ENCODE results near the gene LAMA3.

The LAMA3 gene

GRCh38 chr18:23936381-23936958, 247.2 kb downstream of the LAMA3 start:
- TF ChIP-seq CTCF (IDR thresholded peaks at IDR 0.05), result no peak
- Histone ChIP-seq H3K27me3 (no peaks in the 10 kb centered on the region), H3K4me3 (no peak overlapping the region), H3K27ac (no peak overlapping the region), H3K36me3 (peaks cover 0 to 11% (median 4%) of the 10 kb centered on the region in 3 donors), H3K9me3 (no peaks in the 10 kb centered on the region), H3K4me1 (no peaks in the 10 kb centered on the region)
- DNase-seq, result no peak
- intact Hi-C loops (cut with DNase I; ENCODE audit: low total_unique reads), result no loop called here

DNA sequence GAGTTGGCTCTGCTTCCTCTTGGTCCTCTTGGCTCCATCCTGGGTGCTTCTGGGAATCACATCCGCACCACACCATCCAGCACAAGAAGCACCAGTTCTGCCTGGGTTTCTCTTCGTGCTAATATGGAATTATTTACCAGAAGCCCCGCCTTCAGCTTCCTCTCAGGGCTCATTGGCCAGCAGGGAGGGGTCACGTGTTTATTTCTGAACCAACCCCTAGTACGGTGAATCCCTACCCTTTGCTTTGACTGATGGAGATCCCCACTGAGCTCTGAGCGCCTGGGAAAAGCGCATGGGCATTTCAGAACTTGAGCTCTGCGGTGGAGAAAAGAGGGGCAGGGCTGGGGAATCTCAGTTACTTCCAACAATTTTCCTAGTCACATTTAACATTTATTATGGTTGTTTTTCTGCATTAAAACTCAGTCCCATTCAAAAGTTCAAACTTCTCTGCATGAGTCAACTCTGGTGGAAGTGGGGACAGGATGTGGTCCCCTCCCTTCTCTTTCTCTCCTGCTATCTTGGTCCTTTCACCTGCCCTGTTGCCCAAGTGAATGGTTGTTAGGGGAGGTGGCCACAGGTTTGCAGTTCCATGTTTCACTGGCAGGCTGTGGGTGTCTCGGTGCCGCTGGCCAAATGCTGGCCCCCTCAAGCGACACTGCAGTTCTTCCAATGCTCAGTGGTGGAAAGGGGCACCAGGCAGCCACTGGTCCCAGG, 248.9 kb downstream of the LAMA3 start:
- DNase-seq, result no peak
- no peak overlapping the region for H3K4me3 ChIP-seq
- H3K36me3 ChIP-seq, result peaks cover 0 to 11% (median 4%) of the 10 kb centered on the region in 3 donors
- intact Hi-C loops (cut with DNase I; ENCODE audit: low total_unique reads), result no loop called here
- H3K27ac ChIP-seq, result no peak overlapping the region
- H3K4me1 ChIP-seq, result no peaks in the 10 kb centered on the region
- H3K9me3 ChIP-seq, result no peaks in the 10 kb centered on the region
- no peaks in the 10 kb centered on the region for H3K27me3 ChIP-seq
- TF ChIP-seq CTCF (IDR thresholded peaks at IDR 0.05), result no peak

GRCh38 chr18:23938901-23939341, 249.7 kb downstream of the LAMA3 start:
- no peak for TF ChIP-seq CTCF (IDR thresholded peaks at IDR 0.05)

DNA sequence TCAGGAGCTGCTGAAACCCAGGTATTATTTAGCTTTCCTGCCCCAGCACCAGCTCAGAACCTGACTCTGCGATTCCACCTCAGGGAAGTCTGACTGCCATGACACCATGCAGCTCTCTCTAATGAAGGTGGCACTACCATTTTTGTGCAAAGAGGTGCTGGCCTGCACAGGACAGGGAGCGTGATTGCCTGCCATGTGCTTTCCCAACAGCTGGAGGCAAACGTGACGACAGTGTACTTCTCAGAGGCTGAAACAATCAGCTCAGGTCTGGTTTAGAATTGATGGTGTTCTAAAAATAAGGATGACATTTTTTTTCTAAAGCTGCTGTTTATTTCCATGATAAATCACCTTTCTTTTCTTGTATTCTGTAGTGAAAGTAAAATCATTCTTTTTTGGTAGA, 250.1 kb downstream of the LAMA3 start:
- Histone ChIP-seq H3K36me3 (peaks cover 0 to 12% (median 4%) of the 10 kb centered on the region in 3 donors), H3K4me3 (no peak overlapping the region), H3K27me3 (no peaks in the 10 kb centered on the region), H3K4me1 (peaks cover 0 to 6% (median 0%) of the 10 kb centered on the region in 4 donors), H3K9me3 (no peaks in the 10 kb centered on the region), H3K27ac (no peak overlapping the region)
- intact Hi-C loops (cut with DNase I; ENCODE audit: low total_unique reads), result no loop called here
- no peak for TF ChIP-seq CTCF (IDR thresholded peaks at IDR 0.05)
- DNase-seq, result no peak

More at GRCh38 chr18:23938901-23939341, 249.7 kb downstream of the LAMA3 start:
- Histone ChIP-seq H3K4me3 (no peak overlapping the region), H3K36me3 (peaks cover 0 to 9% (median 4%) of the 10 kb centered on the region in 3 donors), H3K27me3 (no peaks in the 10 kb centered on the region), H3K4me1 (peaks cover 0 to 1% (median 0%) of the 10 kb centered on the region in 4 donors), H3K9me3 (no peaks in the 10 kb centered on the region), H3K27ac (no peak overlapping the region)
- no peak for DNase-seq
- intact Hi-C loops (cut with DNase I; ENCODE audit: low total_unique reads), result no loop called here

- TF ChIP-seq CTCF (IDR thresholded peaks at IDR 0.05), result no peak
- Histone ChIP-seq H3K27ac (no peak overlapping the region), H3K4me1 (peaks cover 0 to 9% (median 0%) of the 10 kb centered on the region in 4 donors), H3K4me3 (no peak overlapping the region), H3K9me3 (no peaks in the 10 kb centered on the region), H3K36me3 (peaks cover 0 to 12% (median 4%) of the 10 kb centered on the region in 3 donors), H3K27me3 (no peaks in the 10 kb centered on the region)
- DNase-seq, result no peak
- intact Hi-C loops (cut with DNase I; ENCODE audit: low total_unique reads), result no loop called here
Measured at GRCh38 chr18:23939896-23940295, 250.6 kb downstream of the LAMA3 start.
